HG03469 (cell line): ENCODE data around the gene BRMS1.
"Not testable (repeated sequence)": the region's sequence is repeated elsewhere in the genome, so short reads cannot be mapped to it uniquely, and the experiment has no call there.

Experiments
- ATAC-seq: cut with Tn5 transposase; IDR thresholded peaks from one replicate; pipeline ENCODE4 v1.9.1; 2021; ENCODE audit warnings: mild to moderate bottlenecking, moderate library complexity, moderate number of reproducible peaks; ENCODE audit not compliant: unreplicated experiment

BRMS1 gene

GRCh38 chr11:66363805-66364535, 19.1 kb upstream of the BRMS1 start:
- ATAC-seq: no peak

- ATAC-seq: no peak
Observed at GRCh38 chr11:66363187-66363601, 18.3 kb upstream of the BRMS1 start.

- no peak for ATAC-seq
Observed at GRCh38 chr11:66362481-66363147, 17.7 kb upstream of the BRMS1 start.

- no peak for ATAC-seq
Observed at GRCh38 chr11:66361502-66361941, 16.6 kb upstream of the BRMS1 start.

- no peak for ATAC-seq
Observed at GRCh38 chr11:66360406-66361073, 15.6 kb upstream of the BRMS1 start.

- ATAC-seq: no peak
Observed at GRCh38 chr11:66359662-66360087, 14.8 kb upstream of the BRMS1 start.

- not testable (repeated sequence) for ATAC-seq
Observed at GRCh38 chr11:66350560-66351235, 5.8 kb upstream of the BRMS1 start.

- ATAC-seq: no peak
Observed at GRCh38 chr11:66349084-66349386, 4.1 kb upstream of the BRMS1 start.

GRCh38 chr11:66347425-66348276, 2.7 kb upstream of the BRMS1 start, which contains the start of gene B4GAT1:
TSS of gene B4GAT1 (minus strand) at chr11:66347629. CDS start at chr11:66347545, 84 bp downstream.
- no peak for ATAC-seq

- ATAC-seq: no peak
Observed at GRCh38 chr11:66346476-66347424, 1.8 kb upstream of the BRMS1 start.

- ATAC-seq: no peak
Observed at GRCh38 chr11:66345316-66345649, 379 bp upstream of the BRMS1 start.

- no peak for ATAC-seq
Observed at GRCh38 chr11:66343176-66343575, 1.7 kb downstream of the BRMS1 start.

GRCh38 chr11:66341502-66342126, 3.3 kb downstream of the BRMS1 start:
- ATAC-seq: no peak

GRCh38 chr11:66340596-66341501, 4.1 kb downstream of the BRMS1 start:
- no peak for ATAC-seq

GRCh38 chr11:66339686-66340483, 5.0 kb downstream of the BRMS1 start:
- no peak for ATAC-seq

- ATAC-seq: no peak
Observed at GRCh38 chr11:66339162-66339675, 5.7 kb downstream of the BRMS1 start.
